NCI-H2196 (cell line): ENCODE measurements around the gene WFDC12.

Experiments
- DNase-seq: peaks from one replicate; lab custom pipeline; 2025; ENCODE audit not compliant: unreplicated experiment; lab: John Stamatoyannopoulos, UW

Gene WFDC12

GRCh38 chr20:45115829-45116228 lies 8.4 kb downstream of the WFDC12 start:
- DNase-seq: no peak

GRCh38 chr20:45115386-45115774 lies 8.9 kb downstream of the WFDC12 start:
- no peak for DNase-seq

- no peak for DNase-seq
Measured at GRCh38 chr20:45114465-45115385, 9.5 kb downstream of the WFDC12 start, which contains the start of gene WFDC5. Gene WFDC5, minus strand, starts transcription at chr20:45115174. Its CDS starts 91 bp downstream, at chr20:45115083.

- no peak for DNase-seq
Measured at GRCh38 chr20:45113865-45114264, 10.4 kb downstream of the WFDC12 start.

- DNase-seq: no peak
Measured at GRCh38 chr20:45112754-45113153, 11.5 kb downstream of the WFDC12 start.

DNA sequence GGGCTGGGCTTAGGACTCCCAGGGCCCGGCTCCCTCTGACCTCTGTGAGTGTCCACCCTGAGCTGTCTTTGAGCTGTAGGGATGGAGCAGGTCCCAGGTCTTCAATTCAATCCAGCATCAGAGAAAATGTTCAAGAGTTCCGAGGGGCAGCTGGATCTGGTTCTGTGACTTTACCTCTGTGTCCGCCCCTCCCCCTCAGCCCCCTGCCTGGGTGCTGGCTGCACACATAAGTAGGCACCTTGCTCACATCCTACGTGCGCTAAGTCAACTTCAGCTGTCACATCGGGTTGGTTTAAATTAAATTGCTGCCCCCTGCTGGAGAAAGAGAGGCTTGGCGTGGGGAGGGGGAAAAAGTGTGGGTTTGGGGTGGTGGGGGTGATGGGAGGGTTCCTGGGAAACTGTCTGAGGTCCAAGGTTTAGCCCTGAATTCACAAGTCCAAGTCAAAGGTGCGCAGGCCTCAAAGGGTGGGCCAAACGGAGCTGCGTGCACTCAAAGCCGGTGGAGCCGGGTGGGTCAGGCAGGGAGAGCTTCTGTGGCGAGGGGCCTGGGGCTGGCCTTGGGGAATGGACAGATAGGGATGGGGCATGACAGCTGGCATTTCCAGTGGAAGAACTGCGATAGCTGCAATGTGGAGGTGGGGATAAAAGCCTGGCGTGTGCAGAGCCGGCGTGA lies 12.3 kb downstream of the WFDC12 start:
- peak; percentile 14 for DNase-seq

DNA sequence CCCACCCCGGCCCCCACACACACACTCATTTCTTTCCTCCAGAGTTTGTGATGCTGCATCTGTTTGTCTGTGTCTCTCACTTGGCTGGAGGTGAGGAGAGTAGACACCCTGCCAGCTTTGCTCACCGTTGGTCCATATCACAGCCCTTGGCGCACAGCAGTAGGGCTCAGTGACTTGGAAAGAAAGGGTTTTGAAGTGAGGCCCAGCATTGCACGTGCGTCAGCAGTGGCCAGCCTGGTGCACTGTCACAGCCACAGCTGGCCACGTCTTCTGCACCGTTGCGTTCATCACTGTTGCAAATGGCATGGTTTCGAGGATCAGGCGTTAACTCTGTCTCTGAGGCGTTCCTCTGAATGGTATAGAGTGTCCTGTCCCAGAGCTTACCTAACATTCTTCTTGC lies 13.0 kb downstream of the WFDC12 start:
- no peak for DNase-seq

DNA sequence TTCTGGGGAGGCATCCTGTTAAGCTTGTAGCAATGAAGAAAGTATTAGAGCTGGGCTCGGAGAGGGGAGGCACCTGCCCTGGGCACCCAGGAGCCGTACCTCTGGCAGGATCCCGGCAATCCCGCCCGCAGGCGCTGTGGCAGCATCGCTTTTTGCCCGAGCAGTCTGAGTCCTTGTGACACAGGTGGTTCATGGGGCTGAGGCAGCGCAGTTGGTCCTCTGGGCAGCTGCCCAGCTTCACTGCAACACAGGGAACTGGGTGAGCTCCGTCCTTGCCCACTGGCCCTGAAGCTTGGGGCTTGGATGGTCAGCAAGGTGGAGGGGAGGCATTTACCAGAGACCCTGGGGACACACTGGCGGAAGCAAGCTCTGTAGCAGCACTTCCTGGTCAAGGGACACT lies 14.0 kb downstream of the WFDC12 start:
- no peak for DNase-seq

DNA sequence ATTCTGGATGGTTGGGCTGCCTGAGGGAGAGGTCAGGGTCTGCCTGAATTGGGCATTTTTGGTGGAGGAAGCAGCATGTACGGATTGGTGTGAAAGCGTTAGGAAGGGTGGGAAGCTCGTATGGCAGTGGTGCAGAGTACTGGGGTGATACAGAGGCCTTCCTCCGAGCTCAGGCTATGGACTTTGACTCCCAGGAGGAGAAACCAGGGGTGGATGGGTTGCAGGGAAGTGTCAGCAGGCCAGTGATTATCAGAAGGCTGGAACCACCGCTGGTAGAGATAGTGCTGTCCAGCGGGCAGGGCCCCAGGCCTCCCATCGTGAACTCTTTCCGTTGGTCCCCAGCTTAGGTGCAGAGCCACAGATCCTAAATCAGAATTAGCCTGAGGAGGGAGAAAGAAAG lies 14.6 kb downstream of the WFDC12 start:
- no peak for DNase-seq

GRCh38 chr20:45105317-45105716 lies 18.9 kb downstream of the WFDC12 start:
- DNase-seq: no peak

DNA sequence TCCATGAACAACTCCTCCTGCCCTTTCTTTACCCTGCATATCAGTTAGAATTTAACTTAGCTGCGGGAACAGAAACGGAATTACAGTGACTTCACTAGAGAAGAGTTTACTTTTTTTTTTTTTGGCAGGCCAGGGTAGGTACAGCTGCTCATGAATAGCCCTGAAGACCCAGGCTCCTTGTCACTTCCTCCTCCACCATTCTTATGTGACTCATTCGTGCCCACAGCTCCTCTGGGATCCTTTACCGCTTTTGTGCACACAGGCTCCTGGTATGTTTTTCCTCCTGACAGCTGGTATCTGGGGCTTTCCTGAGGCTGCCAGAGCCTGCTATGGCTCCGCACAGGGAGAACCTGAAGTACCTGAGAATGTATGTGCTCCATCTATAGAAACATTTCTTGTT lies 19.5 kb downstream of the WFDC12 start:
- no peak for DNase-seq

DNA sequence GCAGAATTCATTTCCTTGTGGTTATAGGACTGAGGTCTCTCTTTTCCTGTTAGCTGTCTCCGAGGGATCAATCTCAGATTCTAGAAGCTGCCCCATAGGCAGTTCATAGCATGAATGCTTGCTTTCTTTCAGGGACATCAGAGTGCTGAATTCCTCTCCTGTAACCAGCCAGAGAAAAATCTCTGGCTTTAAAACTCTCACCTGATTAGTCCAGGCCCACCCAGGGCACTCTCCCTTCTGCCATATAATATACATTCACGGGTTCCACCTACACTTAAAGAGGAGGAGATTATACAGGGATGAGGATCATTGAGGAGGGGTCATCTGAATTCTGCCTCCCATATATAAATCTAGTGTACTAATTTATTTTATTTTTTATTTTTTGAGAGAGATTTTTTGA lies 21.2 kb downstream of the WFDC12 start:
- no peak for DNase-seq

DNA sequence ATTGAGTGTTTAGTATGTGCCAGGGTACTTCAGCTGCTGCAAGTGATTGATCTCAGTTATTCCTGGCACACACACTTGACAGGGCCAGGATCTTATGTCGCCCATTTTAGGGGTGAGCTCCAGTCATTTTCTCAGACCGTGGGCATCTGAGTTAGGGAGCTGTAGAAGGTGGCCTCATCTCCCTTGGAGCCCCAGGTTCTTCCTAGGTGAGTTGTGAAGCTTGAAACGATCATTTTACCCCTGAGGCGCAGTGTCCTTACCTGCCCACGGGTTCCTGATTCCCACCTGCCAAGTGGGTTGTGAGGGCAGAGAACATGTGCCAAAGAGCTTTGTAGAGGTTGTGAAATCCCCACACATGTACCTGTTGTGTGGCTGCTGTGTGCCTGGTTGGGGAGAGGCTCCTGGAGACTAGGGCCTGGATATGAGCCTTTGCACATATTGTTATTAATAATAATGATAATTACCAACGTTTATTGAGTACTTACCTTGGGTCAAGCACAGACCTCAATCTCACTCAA lies 22.9 kb downstream of the WFDC12 start:
- no peak for DNase-seq

DNA sequence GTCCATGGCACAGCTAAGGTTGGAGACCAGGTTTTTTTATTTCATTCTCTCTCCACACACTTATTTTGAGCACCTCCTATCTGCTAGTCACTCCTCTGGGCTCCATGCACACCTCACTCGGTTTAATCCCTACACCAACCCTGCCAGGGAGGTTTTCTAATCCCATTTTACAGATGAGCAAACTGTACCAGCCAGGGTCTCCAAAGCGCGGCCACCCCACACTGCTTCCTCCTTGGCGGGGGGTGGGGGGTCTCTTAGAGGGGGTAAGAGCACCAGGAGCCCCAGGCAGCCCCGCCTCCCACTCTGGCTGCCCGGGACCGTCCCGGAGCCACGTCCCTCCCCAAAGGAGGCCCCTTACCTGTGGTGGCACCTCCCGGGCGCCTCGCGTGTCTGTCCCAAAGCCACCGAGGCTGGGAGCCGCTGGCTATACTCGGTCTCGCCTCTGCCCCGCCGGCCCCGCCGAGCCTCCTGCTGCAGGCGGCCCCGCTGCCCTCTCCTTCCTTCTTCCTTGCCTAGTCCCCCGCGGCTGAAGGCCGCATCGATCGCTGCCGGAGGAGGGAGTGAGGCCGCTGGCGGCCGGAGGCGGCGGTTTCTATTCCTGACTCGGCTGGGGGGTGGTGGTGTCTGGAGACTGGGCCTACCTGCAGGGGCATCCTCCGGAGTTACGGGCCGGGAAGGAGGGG lies 23.6 kb downstream of the WFDC12 start, which contains the start of gene KCNS1:
TSS of gene KCNS1 (minus strand) at position 565 of the 683 bp plus-strand sequence. CDS start 1,891 bp downstream, outside the sequence.
- no peak for DNase-seq

GRCh38 chr20:45098103-45098773 lies 26.0 kb downstream of the WFDC12 start:
- no peak for DNase-seq

DNA sequence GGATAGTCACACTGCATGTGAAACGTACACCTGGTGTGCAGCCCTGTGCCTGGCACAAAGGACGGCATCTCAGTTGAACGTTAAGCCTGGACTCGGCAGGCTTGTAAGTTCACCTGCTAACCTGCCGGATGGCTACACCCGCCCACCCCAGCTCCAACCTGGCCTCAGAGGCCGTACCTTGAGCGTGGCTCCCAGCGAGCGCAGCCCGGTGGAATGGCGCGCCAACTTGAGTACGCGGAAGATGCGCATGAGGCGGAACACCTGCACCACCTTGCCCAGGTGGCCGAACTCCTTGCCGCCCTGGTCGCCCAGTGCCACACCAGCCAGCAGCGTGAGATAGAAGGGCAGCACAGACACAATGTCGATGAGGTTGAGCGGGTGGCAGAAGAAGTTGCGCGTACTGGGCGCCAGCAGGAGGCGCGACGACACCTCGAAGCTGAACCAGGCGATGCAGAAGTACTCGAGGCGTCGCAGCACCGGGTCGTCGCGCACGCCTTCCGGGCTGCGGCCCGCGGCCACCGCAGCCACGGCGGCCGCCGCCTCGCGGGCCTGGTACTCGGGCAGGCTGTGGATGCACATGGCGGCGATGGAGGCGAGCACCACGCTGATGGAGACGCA lies 26.7 kb downstream of the WFDC12 start:
- no peak for DNase-seq

DNA sequence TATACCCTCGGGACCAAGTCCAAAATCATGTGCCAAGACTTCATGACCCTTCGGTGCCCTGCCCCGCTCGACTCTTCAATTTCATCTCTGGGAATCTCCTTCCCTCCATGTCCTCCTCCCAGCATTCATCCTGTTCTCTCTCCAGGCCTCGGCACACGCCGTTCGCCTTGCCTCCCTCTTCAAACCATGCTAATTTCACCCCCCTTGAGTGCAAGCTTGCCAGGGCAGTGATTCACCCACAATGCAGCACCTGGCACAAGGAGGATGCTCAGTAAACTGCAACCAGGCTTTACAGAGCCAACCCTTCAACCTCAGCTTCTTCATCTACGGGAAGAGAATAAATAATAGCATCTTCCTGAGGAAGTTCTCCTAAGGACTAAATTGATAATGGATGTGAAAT lies 27.5 kb downstream of the WFDC12 start:
- DNase-seq: no peak

DNA sequence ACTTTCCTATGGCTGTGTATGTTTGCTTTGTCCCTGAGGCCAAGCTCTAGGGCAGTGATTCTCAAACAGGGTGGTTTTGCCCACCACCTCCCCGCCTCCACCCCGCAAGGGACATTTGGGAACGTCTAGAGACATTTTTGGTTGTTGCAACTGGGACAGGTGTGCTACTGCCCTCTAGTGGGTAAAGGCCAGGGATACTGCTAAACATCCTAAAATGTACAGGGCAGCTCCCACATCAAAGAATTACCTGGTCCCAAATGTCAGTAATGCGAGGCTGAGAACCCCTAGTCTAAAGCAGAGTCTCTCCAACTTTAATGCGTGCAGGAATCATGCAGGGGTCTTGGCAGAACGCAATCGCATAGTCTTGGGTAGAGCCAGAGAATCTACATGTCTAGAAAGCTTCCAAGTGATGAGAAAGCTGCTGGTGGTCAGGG lies 28.4 kb downstream of the WFDC12 start:
- peak; percentile 25 for DNase-seq

- DNase-seq: no peak
Measured at GRCh38 chr20:45094864-45095574, 29.2 kb downstream of the WFDC12 start.

- DNase-seq: no peak
Measured at GRCh38 chr20:45094201-45094600, 30.1 kb downstream of the WFDC12 start.
